CD4-positive, alpha-beta memory T cell (primary cell): ENCODE data around the gene NME7. TPM values are rescaled to one million over a fixed set of nuclear protein-coding genes. Genes with fewer than 3 reads are reported as not detected.

Experiments used
- CTCF ChIA-PET: fragments of 350-600 bp; sonication (Branson Sonifier 250); formaldehyde crosslinking; loops from one replicate; lab custom pipeline; 2021; ENCODE audit warnings: inconsistent platforms; ENCODE audit not compliant: partially characterized antibody; lab: Charles Lee
- POLR2A ChIA-PET: fragments of 350-600 bp; sonication (Branson Sonifier 250); formaldehyde crosslinking; loops from one replicate; lab custom pipeline; 2021; ENCODE audit not compliant: partially characterized antibody; lab: Charles Lee
- DNase-seq, 5 donors: peaks; one replicate each; pipeline versions ENCODE4 v3.0.0 to v3.0.0-alpha.2; 2020 to 2022; ENCODE audit warnings: mixed read lengths in 1 of 5
- H3K27ac ChIP-seq: one replicate; pipeline ENCODE4 v1.7.0; 2013; ENCODE audit warnings: low read depth, low read length
- H3K27me3 ChIP-seq: 2 replicates; pipeline ENCODE4 v1.7.0; 2013; ENCODE audit warnings: mild to moderate bottlenecking, low read length, moderate library complexity; ENCODE audit not compliant: insufficient read depth
- H3K36me3 ChIP-seq: 2 replicates; pipeline ENCODE4 v1.7.0; 2013; ENCODE audit warnings: mild to moderate bottlenecking, low read length, moderate library complexity; ENCODE audit not compliant: insufficient read depth
- H3K4me1 ChIP-seq: 2 replicates; pipeline ENCODE4 v1.7.0; 2013; ENCODE audit warnings: mild to moderate bottlenecking, low read length, moderate library complexity; ENCODE audit not compliant: insufficient read depth
- H3K4me3 ChIP-seq, 2 donors: one replicate each; pipeline ENCODE4 v1.7.0; 2013; ENCODE audit warnings: low read length in 2 of 2, mild to moderate bottlenecking in 1 of 2
- H3K9me3 ChIP-seq, 2 donors: one replicate each; pipeline ENCODE4 v1.7.0; 2013; ENCODE audit warnings: low read length in 2 of 2, control low read depth in 1 of 2; ENCODE audit not compliant: control insufficient read depth in 1 of 2
- H3K27ac Mint-ChIP-seq, 7 donors: one replicate each; pipeline ENCODE4 v1.8.0; 2020 to 2021; ENCODE audit warnings: mixed read lengths in 7 of 7, mild to moderate bottlenecking in 6 of 7, inconsistent platforms in 3 of 7, moderate library complexity in 3 of 7
- H3K27me3 Mint-ChIP-seq, 2 donors: one replicate each; pipeline ENCODE4 v1.8.0; 2020 to 2021; ENCODE audit warnings: mixed read lengths in 2 of 2
- H3K36me3 Mint-ChIP-seq, 2 donors: one replicate each; pipeline ENCODE4 v1.8.0; 2020 to 2021; ENCODE audit warnings: mixed read lengths in 2 of 2, inconsistent platforms in 1 of 2, mild to moderate bottlenecking in 1 of 2
- H3K4me1 Mint-ChIP-seq, 4 donors: one replicate each; pipeline ENCODE4 v1.8.0; 2020 to 2021; ENCODE audit warnings: mixed read lengths in 4 of 4, mild to moderate bottlenecking in 1 of 4
- H3K4me3 Mint-ChIP-seq, 8 donors: one replicate each; pipeline ENCODE4 v1.8.0; 2020 to 2021; ENCODE audit warnings: mixed read lengths in 8 of 8, mild to moderate bottlenecking in 7 of 8, moderate library complexity in 6 of 8, inconsistent platforms in 3 of 8
- H3K9me3 Mint-ChIP-seq, 8 donors: one replicate each; pipeline ENCODE4 v1.8.0; 2020 to 2021; ENCODE audit warnings: mixed read lengths in 8 of 8, mild to moderate bottlenecking in 5 of 8, inconsistent platforms in 3 of 8, moderate library complexity in 1 of 8
- intact Hi-C: fragments of 100-400 bp; cut with micrococcal nuclease; formaldehyde crosslinking; loops from one replicate; pipeline ENCODE4 v1.15.1; 2023
- polyA plus RNA-seq, 2 donors: library from polyadenylated mRNA; unstranded; fragments of 300-500 nt; fragmentation: Illumina TruSeq; gene quantifications; one replicate each; pipeline ENCODE4 v1.2.3, GENCODE V29; 2021
- total RNA-seq, 2 experiments: library from RNA; stranded (reverse); gene quantifications; one replicate each; pipeline ENCODE4 v1.2.3, GENCODE V29; 2021

Gene NME7
- total and polyA plus RNA-seq, 4 experiments from 2014 or later = 12.0 to 22.8 (median 16.9) TPM

DNA sequence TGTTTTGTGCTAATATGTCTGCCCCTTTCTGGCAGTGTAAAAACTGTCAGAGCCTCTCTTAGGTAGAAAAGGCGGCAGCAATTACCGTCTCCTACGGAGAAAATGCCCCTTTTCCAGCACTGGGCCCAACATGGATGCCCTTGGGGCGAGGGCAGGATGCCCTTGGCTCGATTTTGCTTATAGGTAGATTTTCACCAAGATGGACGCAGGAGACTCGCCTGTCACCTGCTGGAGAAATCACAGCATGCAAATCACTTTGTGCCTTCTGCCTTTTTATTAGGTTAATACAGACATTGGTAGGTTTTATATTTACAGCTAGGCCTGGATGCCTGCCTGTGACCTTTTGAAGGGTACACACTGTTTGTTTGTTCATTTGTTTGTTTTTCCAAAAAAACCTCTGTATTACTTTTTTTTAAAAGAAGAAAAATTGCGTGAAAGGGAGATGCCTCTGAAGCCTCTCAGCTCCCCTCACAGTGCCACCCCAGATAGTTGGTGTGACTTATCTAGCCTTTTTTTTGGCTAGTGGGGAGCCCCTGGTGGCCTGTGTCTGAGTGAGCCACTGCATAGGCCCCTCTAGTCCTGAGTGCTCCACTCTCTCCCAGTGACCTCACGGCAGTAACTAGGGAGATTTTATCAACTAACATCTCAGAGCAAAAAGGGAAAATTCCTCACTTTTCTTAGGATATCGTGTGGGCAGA lies 258.6 kb downstream of the NME7 start:
- Mint-ChIP-seq H3K27ac (peak overlapping the region in 5 of 7 donors; percentile 11 to 88 (median 37)), H3K4me3 (peak overlapping the region; percentile 21 to 97 (median 49)), H3K9me3 (peaks cover 0 to 2% (median 0%) of the 10 kb centered on the region in 8 donors), H3K4me1 (peaks cover 20 to 49% (median 34%) of the 10 kb centered on the region in 4 donors), H3K27me3 (peaks cover 2 to 6% of the 10 kb centered on the region in 2 donors), H3K36me3 (peaks cover 0 to 11% of the 10 kb centered on the region in 2 donors)
- Histone ChIP-seq H3K9me3 (no peaks in the 10 kb centered on the region), H3K27ac (no peak overlapping the region), H3K4me1 (peaks cover 27% of the 10 kb centered on the region), H3K27me3 (no peaks in the 10 kb centered on the region), H3K4me3 (no peak overlapping the region), H3K36me3 (no peaks in the 10 kb centered on the region)
- POLR2A ChIA-PET = no interaction called here
- CTCF ChIA-PET = interaction anchor here (0.8 to 1.6 kb wide), 3 partner anchors 9 to 766 kb away, joined by 3 to 4 read pairs (median 3); no protein-coding TSS in a partner anchor
- intact Hi-C loops = loop anchor here (5.0 to 10.0 kb wide), 4 partner anchors 258 to 1172 kb away; partner anchors contain the start of genes BLZF1, DCAF6, METTL18 and MPC2
- no peak for DNase-seq

GRCh38 chr1:169108223-169108622 lies 259.4 kb downstream of the NME7 start:
- peaks cover 20 to 49% (median 34%) of the 10 kb centered on the region in 4 donors for H3K4me1 Mint-ChIP-seq
- POLR2A ChIA-PET = interaction anchor here (0.7 kb wide), 1 partner anchor 18 kb away, joined by 3 read pairs; no protein-coding TSS in a partner anchor

GRCh38 chr1:169107603-169108208 lies 259.9 kb downstream of the NME7 start:
- Mint-ChIP-seq H3K4me3 (peak overlapping the region; percentile 76 to 97 (median 88)), H3K36me3 (peaks cover 0 to 11% of the 10 kb centered on the region in 2 donors), H3K27ac (peak overlapping the region in 5 of 7 donors; percentile 14 to 88 (median 70)), H3K9me3 (no peaks in the 10 kb centered on the region), H3K4me1 (peaks cover 20 to 49% (median 34%) of the 10 kb centered on the region in 4 donors), H3K27me3 (peaks cover 2 to 6% of the 10 kb centered on the region in 2 donors)
- peak overlapping the region; percentile 23 for H3K27ac ChIP-seq
- intact Hi-C loops = loop anchor here (2.0 to 10.0 kb wide), 6 partner anchors 260 to 1170 kb away; partner anchors contain the start of genes BLZF1, DCAF6, METTL18 and MPC2
- no peaks in the 10 kb centered on the region for H3K27me3 ChIP-seq
- no peaks in the 10 kb centered on the region for H3K9me3 ChIP-seq
- peaks cover 27% of the 10 kb centered on the region for H3K4me1 ChIP-seq
- peak overlapping the region in 1 of 2 donors; percentile 69 for H3K4me3 ChIP-seq
- DNase-seq = no peak
- CTCF ChIA-PET = interaction anchor here (0.6 to 1.0 kb wide), 3 partner anchors 62 to 765 kb away, joined by 3 to 4 read pairs (median 3); no protein-coding TSS in a partner anchor
- POLR2A ChIA-PET = interaction anchor here (0.6 to 0.7 kb wide), 2 partner anchors 18 to 44 kb away, joined by 3 read pairs; no protein-coding TSS in a partner anchor
- H3K36me3 ChIP-seq = no peaks in the 10 kb centered on the region

More at GRCh38 chr1:169108223-169108622, 259.4 kb downstream of the NME7 start:
- CTCF ChIA-PET = interaction anchor here (0.6 to 1.2 kb wide), 4 partner anchors 10 to 765 kb away, joined by 3 to 4 read pairs (median 4); no protein-coding TSS in a partner anchor
- H3K27ac ChIP-seq = no peak overlapping the region
- peaks cover 27% of the 10 kb centered on the region for H3K4me1 ChIP-seq
- Mint-ChIP-seq H3K27ac (peak overlapping the region in 5 of 7 donors; percentile 11 to 88 (median 37)), H3K9me3 (peaks cover 0 to 2% (median 0%) of the 10 kb centered on the region in 8 donors), H3K27me3 (peaks cover 2 to 6% of the 10 kb centered on the region in 2 donors), H3K4me3 (peak overlapping the region; percentile 76 to 97 (median 88)), H3K36me3 (peaks cover 0 to 11% of the 10 kb centered on the region in 2 donors)
- H3K36me3 ChIP-seq = no peaks in the 10 kb centered on the region
- no peak overlapping the region for H3K4me3 ChIP-seq
- no peak for DNase-seq
- no peaks in the 10 kb centered on the region for H3K9me3 ChIP-seq
- no peaks in the 10 kb centered on the region for H3K27me3 ChIP-seq
- intact Hi-C loops = loop anchor here (5.0 to 10.0 kb wide), 4 partner anchors 259 to 1171 kb away; partner anchors contain the start of genes BLZF1, DCAF6, METTL18 and MPC2

GRCh38 chr1:169106921-169107602 lies 260.5 kb downstream of the NME7 start:
- DNase-seq = no peak
- Mint-ChIP-seq H3K27me3 (peaks cover 2 to 5% of the 10 kb centered on the region in 2 donors), H3K4me1 (peaks cover 20 to 49% (median 34%) of the 10 kb centered on the region in 4 donors), H3K36me3 (peaks cover 0 to 8% of the 10 kb centered on the region in 2 donors), H3K27ac (peak overlapping the region; percentile 11 to 88 (median 58)), H3K9me3 (no peaks in the 10 kb centered on the region), H3K4me3 (peak overlapping the region; percentile 76 to 97 (median 88))
- intact Hi-C loops = loop anchor here (2.0 to 10.0 kb wide), 6 partner anchors 260 to 1170 kb away; partner anchors contain the start of genes BLZF1, DCAF6, METTL18 and MPC2
- CTCF ChIA-PET = interaction anchor here (1.0 kb wide), 1 partner anchor 232 kb away, joined by 3 read pairs; no protein-coding TSS in a partner anchor
- Histone ChIP-seq H3K27ac (peak overlapping the region; percentile 23), H3K36me3 (no peaks in the 10 kb centered on the region), H3K4me1 (peaks cover 27% of the 10 kb centered on the region), H3K27me3 (no peaks in the 10 kb centered on the region), H3K4me3 (peak overlapping the region; percentile 57 to 69), H3K9me3 (no peaks in the 10 kb centered on the region)
- POLR2A ChIA-PET = interaction anchor here (0.6 kb wide), 1 partner anchor 45 kb away, joined by 3 read pairs; no protein-coding TSS in a partner anchor

GRCh38 chr1:169106095-169106920 lies 261.3 kb downstream of the NME7 start, which contains the start of gene ATP1B1:
Gene ATP1B1 (plus strand): TSS chr1:169106690. CDS start chr1:169106830, 140 bp downstream.
- peaks cover 2 to 4% of the 10 kb centered on the region in 2 donors for H3K27me3 Mint-ChIP-seq
- H3K4me1 Mint-ChIP-seq = peaks cover 20 to 49% (median 34%) of the 10 kb centered on the region in 4 donors
- POLR2A ChIA-PET = interaction anchor here (1.6 kb wide), 1 partner anchor 14 kb away, joined by 6 read pairs; no protein-coding TSS in a partner anchor
- Histone ChIP-seq H3K9me3 (no peaks in the 10 kb centered on the region), H3K27ac (peak within 1 kb of the TSS; percentile 23), H3K27me3 (no peaks in the 10 kb centered on the region), H3K36me3 (no peaks in the 10 kb centered on the region), H3K4me1 (peaks cover 27% of the 10 kb centered on the region), H3K4me3 (peak within 1 kb of the TSS; percentile 57 to 70)
- H3K36me3 Mint-ChIP-seq = peaks cover 0 to 7% of the 10 kb centered on the region in 2 donors
- intact Hi-C loops = loop anchor here (2.0 to 10.0 kb wide), 6 partner anchors 261 to 1169 kb away; partner anchors contain the start of genes BLZF1, DCAF6, METTL18 and MPC2
- H3K4me3 Mint-ChIP-seq = peak within 1 kb of the TSS; percentile 78 to 97 (median 90)
- no peaks in the 10 kb centered on the region for H3K9me3 Mint-ChIP-seq
- peak; percentile 72 to 84 (median 78) for DNase-seq
- H3K27ac Mint-ChIP-seq = peak within 1 kb of the TSS; percentile 58 to 88 (median 78)
- CTCF ChIA-PET = no interaction called here
